HG03039 (cell line): Measurements from ENCODE around the gene CUX1.
"Not testable (repeated sequence)": the region's sequence is repeated elsewhere in the genome, so short reads cannot be mapped to it uniquely, and the experiment has no call there.

Source experiments
- ATAC-seq: cut with Tn5 transposase; IDR thresholded peaks from one replicate; pipeline ENCODE4 v1.9.1; 2021; ENCODE audit warnings: mild to moderate bottlenecking, moderate library complexity; ENCODE audit not compliant: unreplicated experiment

CUX1 gene

GRCh38 chr7:101852364-101852763 lies 34.9 kb downstream of the CUX1 start:
- not testable (repeated sequence) for ATAC-seq

GRCh38 chr7:101853684-101854083 lies 36.3 kb downstream of the CUX1 start:
- no peak for ATAC-seq

- ATAC-seq = no peak
These were observed 36.8 kb downstream of the CUX1 start for GRCh38 chr7:101854084-101854865.

- ATAC-seq = peak; percentile 83
These were observed 39.3 kb downstream of the CUX1 start for GRCh38 chr7:101856473-101857357.

GRCh38 chr7:101857358-101857811 lies 40.0 kb downstream of the CUX1 start:
- ATAC-seq = peak; percentile 16

- ATAC-seq = no peak
These were observed 41.3 kb downstream of the CUX1 start for GRCh38 chr7:101858437-101859385.

- no peak for ATAC-seq
These were observed 42.1 kb downstream of the CUX1 start for GRCh38 chr7:101859411-101860106.

GRCh38 chr7:101860316-101861217 lies 43.1 kb downstream of the CUX1 start:
- ATAC-seq = no peak

GRCh38 chr7:101861218-101861775 lies 43.9 kb downstream of the CUX1 start:
- no peak for ATAC-seq

GRCh38 chr7:101862280-101863220 lies 45.1 kb downstream of the CUX1 start:
- no peak for ATAC-seq

GRCh38 chr7:101863598-101863997 lies 46.2 kb downstream of the CUX1 start:
- no peak for ATAC-seq

GRCh38 chr7:101864039-101864438 lies 46.6 kb downstream of the CUX1 start:
- ATAC-seq = no peak

GRCh38 chr7:101865031-101865430 lies 47.6 kb downstream of the CUX1 start:
- no peak for ATAC-seq

GRCh38 chr7:101865455-101865854 lies 48.0 kb downstream of the CUX1 start:
- ATAC-seq = no peak

GRCh38 chr7:101866328-101866727 lies 48.9 kb downstream of the CUX1 start:
- ATAC-seq = no peak

GRCh38 chr7:101867265-101867664 lies 49.8 kb downstream of the CUX1 start:
- ATAC-seq = no peak

GRCh38 chr7:101867681-101868080 lies 50.3 kb downstream of the CUX1 start:
- ATAC-seq = not testable (repeated sequence)
